Stimulated activated CD4-positive, alpha-beta T cell treated with anti-CD3 and anti-CD28 coated beads, Interleukin-2, amount 100 ng/mL, for 24 hours (primary cell): ENCODE data around the gene SRSF8.
"Not testable (repeated sequence)": the region's sequence is repeated elsewhere in the genome, so short reads cannot be mapped to it uniquely, and the experiment has no call there.

Experiments
- DNase-seq, 2 donors: peaks; one replicate each; pipeline ENCODE4 v3.0.0-alpha.2; 2020

The SRSF8 gene

GRCh38 chr11:95098826-95099225 is 32.1 kb downstream of the SRSF8 start:
- DNase-seq, result no peak

GRCh38 chr11:95100191-95100648 is 33.5 kb downstream of the SRSF8 start:
- DNase-seq, result no peak

- no peak for DNase-seq
These were observed 34.3 kb downstream of the SRSF8 start for GRCh38 chr11:95100856-95101507.

GRCh38 chr11:95101935-95102334 is 35.2 kb downstream of the SRSF8 start:
- no peak for DNase-seq

GRCh38 chr11:95102733-95103132 is 36.0 kb downstream of the SRSF8 start:
- no peak for DNase-seq

GRCh38 chr11:95103701-95104100 is 37.0 kb downstream of the SRSF8 start:
- DNase-seq, result no peak

DNA sequence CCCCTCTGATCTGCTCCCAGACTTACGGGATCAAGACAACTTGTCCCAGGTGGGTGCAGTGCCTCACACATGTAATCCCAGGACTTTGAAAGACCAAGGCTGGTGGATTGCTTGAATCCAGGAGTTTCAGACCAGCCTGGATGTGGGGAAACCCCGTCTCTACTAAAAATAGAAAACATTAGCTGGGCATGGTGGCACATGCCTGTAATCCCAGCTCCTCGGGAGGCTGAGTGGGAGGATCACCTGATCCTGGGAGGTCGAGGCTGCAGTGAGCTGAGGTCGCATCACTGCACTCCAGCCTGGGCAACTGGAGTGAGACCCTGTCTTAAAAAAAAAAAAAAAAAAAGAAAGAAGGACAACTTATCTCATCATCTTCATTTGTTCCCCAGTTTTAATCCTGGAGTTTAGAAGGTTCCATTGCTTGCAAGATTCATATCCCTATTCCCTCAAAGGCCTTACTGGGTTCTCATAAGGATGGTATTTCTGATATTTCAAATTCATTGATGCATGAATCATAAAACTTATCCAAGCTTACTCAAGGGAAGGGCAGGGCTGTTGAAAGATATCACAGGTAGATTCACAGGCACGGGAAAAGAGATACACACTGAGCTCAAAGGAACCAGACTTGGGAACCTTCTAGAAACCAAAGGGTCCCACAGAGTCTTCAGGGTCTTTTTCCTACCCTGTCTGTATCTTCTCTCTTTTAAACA is 37.6 kb downstream of the SRSF8 start:
- no peak for DNase-seq

DNA sequence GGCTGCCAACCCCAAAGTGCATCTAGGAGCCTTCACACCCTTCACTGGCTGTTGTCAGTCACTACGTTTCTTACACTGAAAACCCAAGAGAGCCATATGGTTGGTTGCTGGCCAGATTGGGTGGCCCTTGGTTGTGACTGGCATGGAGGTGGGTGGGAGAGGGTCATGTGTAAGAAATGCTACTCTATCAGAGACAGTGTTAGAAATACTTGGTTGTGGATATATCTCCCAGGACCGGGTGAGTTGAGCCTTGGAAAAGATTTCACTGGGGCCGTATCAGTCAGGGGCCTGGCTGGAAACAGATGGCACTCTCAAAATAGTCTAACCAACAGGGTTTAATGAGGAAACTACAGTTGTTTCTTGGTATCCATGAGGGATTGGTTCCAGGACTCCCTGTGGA is 38.1 kb downstream of the SRSF8 start:
- DNase-seq, result no peak

DNA sequence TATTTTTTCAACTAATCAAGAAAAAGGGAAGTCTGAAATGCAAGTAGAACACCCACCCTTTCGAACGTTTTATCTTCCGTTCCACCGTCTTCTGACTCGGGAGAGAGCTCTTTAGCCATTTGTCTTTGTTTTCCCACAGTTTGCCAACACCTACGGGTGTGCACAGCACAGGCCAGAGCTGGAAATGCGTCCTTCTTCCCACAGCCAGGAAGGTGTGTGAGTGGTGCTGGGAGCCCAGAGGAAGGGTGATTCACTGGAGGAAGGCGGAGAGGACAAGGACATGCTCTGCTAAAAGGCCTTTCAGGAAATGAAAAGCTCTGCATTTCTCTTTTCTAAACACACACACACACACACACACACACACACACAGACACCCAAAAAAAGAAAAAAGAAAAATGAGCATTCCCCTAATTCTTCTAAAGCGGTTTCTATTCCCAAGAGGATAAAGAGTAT is 41.5 kb downstream of the SRSF8 start:
- no peak for DNase-seq

GRCh38 chr11:95108671-95109551 is 42.2 kb downstream of the SRSF8 start:
- DNase-seq, result no peak

- not testable (repeated sequence) for DNase-seq
These were observed 44.8 kb downstream of the SRSF8 start for GRCh38 chr11:95111471-95111870.

GRCh38 chr11:95111923-95112540 is 45.3 kb downstream of the SRSF8 start:
- no peak for DNase-seq

- DNase-seq, result no peak
These were observed 48.9 kb downstream of the SRSF8 start for GRCh38 chr11:95115597-95115996.

DNA sequence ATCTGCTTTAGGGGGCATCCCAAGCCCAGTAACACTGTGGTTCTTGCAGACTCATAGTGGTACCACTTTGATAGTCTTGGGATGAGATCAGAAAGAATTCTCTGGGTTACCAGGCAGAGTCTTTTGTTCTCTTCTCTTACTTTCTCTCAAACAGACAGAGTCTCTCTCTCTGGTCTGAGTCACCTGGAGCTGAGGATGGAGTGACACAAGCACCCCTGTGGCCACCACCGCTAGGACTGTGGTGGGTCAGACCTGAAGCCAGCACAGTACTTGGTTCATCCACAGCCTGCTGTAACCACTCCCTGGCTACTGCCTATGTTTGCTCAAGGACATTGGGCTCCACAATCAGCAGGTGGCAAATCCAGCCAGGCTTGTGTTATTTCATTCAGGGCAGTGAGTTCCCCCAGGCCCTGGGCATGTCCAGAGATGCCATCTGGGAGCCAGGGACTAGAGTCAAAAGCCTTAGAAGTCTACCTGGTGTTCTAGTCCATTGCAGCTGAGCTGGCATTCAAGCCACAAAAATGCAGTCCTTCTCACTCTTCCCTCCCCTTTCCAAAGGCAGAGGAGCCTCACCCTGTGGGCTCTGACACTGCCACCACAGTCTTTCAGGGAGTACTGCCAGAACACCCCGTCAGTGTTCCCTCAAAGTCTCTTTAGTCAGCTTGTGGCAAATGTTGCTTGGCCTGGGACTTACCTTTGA is 52.8 kb downstream of the SRSF8 start:
- DNase-seq, result no peak
